Heart left ventricle (tissue), 16 donors: ENCODE measurements around the gene TXNRD2. TPM values are rescaled to one million over a fixed set of nuclear protein-coding genes. Genes with fewer than 3 reads are reported as not detected.

ENCODE experiments used
- ATAC-seq, 4 donors: fragments of 200-7000 bp; cut with Tn5 transposase; one replicate each; pipeline ENCODE4 v1.9.1; 2020 to 2022; ENCODE audit warnings: moderate library complexity in 4 of 4, mild to moderate bottlenecking in 3 of 4, moderate number of reproducible peaks in 1 of 4
- DNase-seq, 5 donors: peaks; one replicate each; pipeline ENCODE4 v3.0.0-alpha.2; 2020
- H3K27ac ChIP-seq, 12 donors: fragments of 200-600 bp; sonication (generic) in 4 of 12; one replicate each; pipeline versions ENCODE4 v1.5.0 to v1.8.0; 2016 to 2022; ENCODE audit warnings: mild to moderate bottlenecking in 2 of 12
- H3K27me3 ChIP-seq, 9 donors: fragments of 200-600 bp; sonication (generic) in 2 of 9; one replicate each; pipeline versions ENCODE4 v1.5.1 to v1.8.0; 2016 to 2022; ENCODE audit warnings: mild to moderate bottlenecking in 3 of 9
- H3K36me3 ChIP-seq, 9 donors: fragments of 200-600 bp; sonication (generic) in 2 of 9; one replicate each; pipeline versions ENCODE4 v1.5.0 to v1.8.0; 2018 to 2022; ENCODE audit warnings: mild to moderate bottlenecking in 2 of 9
- H3K4me1 ChIP-seq, 12 donors: fragments of 200-600 bp; sonication (generic) in 4 of 12; one replicate each; pipeline versions ENCODE4 v1.5.0 to v1.8.0; 2016 to 2022; ENCODE audit warnings: mild to moderate bottlenecking in 3 of 12
- H3K4me3 ChIP-seq, 12 donors: fragments of 200-600 bp; sonication (generic) in 4 of 12; one replicate each; pipeline versions ENCODE4 v1.5.0 to v1.8.0; 2017 to 2022; ENCODE audit warnings: mild to moderate bottlenecking in 9 of 12, moderate library complexity in 4 of 12
- H3K9me3 ChIP-seq, 12 donors: fragments of 200-600 bp; sonication (generic) in 4 of 12; one replicate each; pipeline versions ENCODE4 v1.5.0 to v1.8.0; 2016 to 2022; ENCODE audit warnings: mild to moderate bottlenecking in 1 of 12
- CTCF ChIP-seq, 12 donors: fragments of 200-600 bp; sonication (generic) in 4 of 12; IDR thresholded peaks; one replicate each; pipeline versions ENCODE4 v1.5.0 to v1.8.0; 2018 to 2022; ENCODE audit warnings: antibody characterized with exemption in 12 of 12, mild to moderate bottlenecking in 5 of 12
- POLR2A ChIP-seq, 2 donors: fragments of 450-650 bp; IDR thresholded peaks; one replicate each; pipeline ENCODE4 v1.6.1; 2017; ENCODE audit warnings: antibody characterized with exemption in 2 of 2, mild to moderate bottlenecking in 2 of 2, moderate library complexity in 2 of 2
- WGBS, 4 donors: extraction: QIAGEN DNeasy Blood & Tissue Kit in 2 of 4; methylation state at CpG; one replicate each; pipeline versions ENCODE4 v1.1.5 to v1.1.7; 2013 to 2018; 5-methylcytosine and 5-hydroxymethylcytosine counted together
- intact Hi-C, 10 donors: fragments of 100-400 bp; cut with DNase I; formaldehyde crosslinking; loops; one replicate each; pipeline versions ENCODE4 v1.11.1 to v1.14.2; 2022
- polyA plus RNA-seq, 2 donors: library from polyadenylated mRNA; stranded (reverse); fragments of 200-250 nt; gene quantifications; one replicate each; pipeline ENCODE4 v1.2.3, GENCODE V29; 2013
- total RNA-seq, 9 donors: library from RNA; depleted of rRNA in 2 of 9; stranded (reverse); fragments of >200 nt in 2 of 9; fragmentation: NEBNext Ultra II Directional in 3 of 9; extraction: Animal tissue kit (Norgen Biotek cat#: 25700) in 3 of 9; gene quantifications; one replicate each; pipeline versions ENCODE4 v1.1.0 to v1.2.4, GENCODE V29; 2016 to 2023
- donor health status: ischemic (EF 13 %, LVEDD 7.1; RV severe dilation, severe dysfunction).
- donor health status: healthy with polysubstance abuse.
- donor health status: DM: no; HTN: yes; CAD: no.
- donor health status: DM: no; HTN: no; CAD: no.
- donor health status: ischemic (EF 25% LVEDD 6.9; RV normal size, moderate dysfunction).
- donor health status: ischemic (EF 25% LVEDD 5.7; RV mildly dilated, moderate dysfunction).
- donor health status: healthy.
- donor health status: DM: yes; HTN: yes; CAD: no.
- donor health status: ischemic (EF 35%, LVEDD 5.7; RV mildly dilated, moderate dysfunction).
- donor health status: nonischemic (EF 11% LVEDD 7.7; RV severe dilation, severe dysfunction).
- donor health status: DM: yes; HTN: yes; CAD: no.
- donor health status: PGD.
- donor health status: ischemic (EF 29% LVEDD 5.4; RV normal size, mild dysfunction).
- donor health status: nonischemic (EF 23%, LVEDD 6.1; RV moderate dilation, normal function).

Gene TXNRD2
- total and polyA plus RNA-seq, 11 donors = 23.4 to 60.2 (median 33.5) TPM

- no peak for TF ChIP-seq CTCF (IDR thresholded peaks at IDR 0.05)
- no peak for TF ChIP-seq POLR2A (IDR thresholded peaks at IDR 0.05)
- Histone ChIP-seq H3K27me3 (no peaks in the 10 kb centered on the region), H3K9me3 (no peaks in the 10 kb centered on the region), H3K27ac (no peak overlapping the region), H3K4me1 (peaks cover 0 to 14% (median 0%) of the 10 kb centered on the region in 12 donors), H3K4me3 (no peak overlapping the region), H3K36me3 (peaks cover 0 to 78% (median 54%) of the 10 kb centered on the region in 9 donors)
- intact Hi-C loops = loop anchor here in 1 of 10 donors (10.0 kb wide), 1 partner anchor 127 kb away; no protein-coding TSS in a partner anchor
- no peak for DNase-seq
- WGBS, 4 donors = 89 to 94% (median 91%) methylated on average over 21 to 32 of the region's 32 CpGs
- no peak for ATAC-seq
These were observed 36.0 kb upstream of the TXNRD2 start for GRCh38 chr22:19977296-19978243.

- DNase-seq (no peak), ATAC-seq (no peak)
- WGBS, 4 donors = 93 to 100% (median 95%) methylated on average over 3 of the region's 3 CpGs
- no peaks in the 10 kb centered on the region for H3K27me3 ChIP-seq
- H3K9me3 ChIP-seq = no peaks in the 10 kb centered on the region
- H3K36me3 ChIP-seq = peaks cover 0 to 86% (median 59%) of the 10 kb centered on the region in 9 donors
- peaks cover 0 to 14% (median 0%) of the 10 kb centered on the region in 12 donors for H3K4me1 ChIP-seq
- H3K4me3 ChIP-seq = no peak overlapping the region
- intact Hi-C loops = loop anchor here in 1 of 10 donors (10.0 kb wide), 1 partner anchor 128 kb away; no protein-coding TSS in a partner anchor
- TF ChIP-seq POLR2A (IDR thresholded peaks at IDR 0.05) (no peak), CTCF (IDR thresholded peaks at IDR 0.05) (no peak)
- no peak overlapping the region for H3K27ac ChIP-seq
These were observed 35.1 kb upstream of the TXNRD2 start for GRCh38 chr22:19976671-19977070.

- intact Hi-C loops = loop anchor here in 1 of 10 donors (10.0 kb wide), 1 partner anchor 129 kb away; no protein-coding TSS in a partner anchor
- WGBS, 4 donors = 77 to 93% (median 89%) methylated on average over 3 to 4 of the region's 4 CpGs
- peaks cover 0 to 23% (median 4%) of the 10 kb centered on the region in 12 donors for H3K4me1 ChIP-seq
These were observed 34.1 kb upstream of the TXNRD2 start for GRCh38 chr22:19975707-19976035.

More at GRCh38 chr22:19975707-19976035, 34.1 kb upstream of the TXNRD2 start:
- no peak for ATAC-seq
- TF ChIP-seq POLR2A (IDR thresholded peaks at IDR 0.05) = no peak
- TF ChIP-seq CTCF (IDR thresholded peaks at IDR 0.05) = no peak
- Histone ChIP-seq H3K4me3 (no peak overlapping the region), H3K27ac (no peak overlapping the region), H3K27me3 (no peaks in the 10 kb centered on the region), H3K9me3 (no peaks in the 10 kb centered on the region), H3K36me3 (peaks cover 0 to 85% (median 62%) of the 10 kb centered on the region in 9 donors)
- DNase-seq = no peak
